ENCODE measurements around the gene BFSP1.

The BFSP1 gene

DNA sequence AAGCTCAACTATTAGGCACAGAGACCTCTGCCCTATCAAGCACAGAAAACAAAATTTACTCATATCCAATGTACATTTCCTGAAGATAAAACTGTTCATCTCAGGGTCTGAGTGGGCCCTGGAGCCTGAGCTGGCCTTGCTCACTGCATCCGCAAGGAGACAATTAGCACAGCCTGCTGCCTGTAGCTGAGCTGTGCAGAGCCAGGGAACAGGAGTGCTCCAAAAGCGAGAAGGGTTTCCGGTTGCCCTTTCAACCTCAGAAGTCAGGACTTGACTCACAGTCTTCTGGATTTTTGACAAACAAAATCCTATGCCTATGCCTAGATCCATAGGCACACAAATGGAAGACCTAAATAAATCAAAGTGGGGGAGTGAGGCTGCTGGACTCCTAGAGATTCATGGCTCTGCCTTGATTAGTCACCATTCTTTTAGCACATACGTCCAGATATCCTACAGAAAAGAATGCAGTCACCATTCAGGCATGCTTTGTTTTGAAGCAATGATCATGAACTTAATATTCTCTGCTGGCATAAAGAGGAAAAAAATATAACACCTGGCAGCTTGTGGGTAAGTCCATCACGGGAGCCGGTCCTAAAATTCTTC is 73.5 kb downstream of the BFSP1 start:
- no peak for DNase-seq

DNA sequence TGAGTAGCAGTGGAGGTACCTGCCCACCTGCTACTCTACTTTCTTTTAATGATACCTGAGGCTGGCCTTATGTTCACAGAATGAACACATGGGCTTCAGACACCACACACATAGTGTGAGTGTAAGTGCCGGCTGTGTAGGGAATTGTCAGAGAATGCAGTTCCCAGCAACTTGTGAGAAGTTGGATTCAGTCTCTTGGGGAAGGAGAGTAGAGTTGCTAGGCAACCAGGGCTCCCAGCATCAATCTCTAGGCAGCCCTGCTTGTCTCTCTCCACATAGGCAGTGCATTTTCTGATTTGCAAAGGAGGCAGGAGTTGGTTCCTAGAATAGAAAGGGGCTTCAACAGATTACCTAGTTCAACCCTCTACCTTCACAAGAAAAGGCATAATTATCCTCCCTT is 74.1 kb downstream of the BFSP1 start:
- no peak for DNase-seq

DNA sequence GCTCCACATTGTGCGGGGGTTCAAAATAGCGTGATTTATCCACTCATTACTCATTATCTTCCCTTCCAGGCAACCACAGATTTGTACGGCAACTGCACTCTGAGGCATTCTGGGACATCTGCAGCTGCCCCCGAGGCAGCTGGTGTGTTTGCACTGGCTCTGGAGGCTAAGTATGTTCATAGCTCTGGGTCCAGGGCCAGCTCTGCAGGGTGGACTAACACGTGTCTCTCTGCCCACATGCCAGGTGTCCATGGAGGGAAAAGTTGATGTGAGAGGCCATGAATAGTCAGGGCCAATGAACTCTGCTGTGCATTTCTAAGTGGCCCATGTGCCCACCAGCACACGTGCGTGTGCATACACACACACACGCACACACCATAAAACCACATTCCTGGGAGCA is 74.9 kb downstream of the BFSP1 start:
- DNase-seq: no peak

DNA sequence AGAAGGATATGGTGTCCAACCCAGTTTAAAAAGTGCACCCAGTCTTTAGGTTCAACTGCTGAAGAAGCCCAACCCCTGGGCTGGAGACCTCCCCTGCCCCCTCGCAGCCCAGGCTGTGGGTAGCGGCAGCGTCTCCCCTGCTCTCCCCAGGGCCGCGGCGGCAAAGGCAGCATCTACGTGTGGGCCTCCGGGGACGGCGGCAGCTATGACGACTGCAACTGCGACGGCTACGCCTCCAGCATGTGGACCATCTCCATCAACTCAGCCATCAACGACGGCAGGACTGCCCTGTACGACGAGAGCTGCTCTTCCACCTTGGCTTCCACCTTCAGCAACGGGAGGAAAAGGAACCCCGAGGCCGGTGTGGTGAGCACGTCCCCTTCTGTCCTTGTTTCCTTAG is 77.6 kb downstream of the BFSP1 start:
- no peak for DNase-seq

DNA sequence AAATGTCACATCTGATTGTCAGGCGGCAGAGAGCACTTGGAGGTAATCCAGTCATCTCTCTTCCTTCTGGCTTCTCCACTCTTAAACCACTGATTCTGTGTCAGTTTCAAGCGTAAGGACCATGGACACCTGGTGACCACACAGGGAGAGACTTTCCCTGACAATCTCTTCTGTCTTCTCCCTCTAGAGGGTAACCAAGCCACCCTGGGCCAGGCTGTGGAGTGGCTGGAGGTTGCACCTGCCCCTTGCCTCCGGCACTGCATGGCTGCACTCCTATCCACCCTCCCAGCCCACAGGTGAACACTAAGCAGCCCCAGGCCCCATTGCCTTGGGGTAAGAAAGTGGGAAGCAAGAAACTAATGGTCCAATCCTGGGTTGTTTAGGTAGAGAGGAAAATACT is 78.7 kb downstream of the BFSP1 start:
- DNase-seq: no peak

DNA sequence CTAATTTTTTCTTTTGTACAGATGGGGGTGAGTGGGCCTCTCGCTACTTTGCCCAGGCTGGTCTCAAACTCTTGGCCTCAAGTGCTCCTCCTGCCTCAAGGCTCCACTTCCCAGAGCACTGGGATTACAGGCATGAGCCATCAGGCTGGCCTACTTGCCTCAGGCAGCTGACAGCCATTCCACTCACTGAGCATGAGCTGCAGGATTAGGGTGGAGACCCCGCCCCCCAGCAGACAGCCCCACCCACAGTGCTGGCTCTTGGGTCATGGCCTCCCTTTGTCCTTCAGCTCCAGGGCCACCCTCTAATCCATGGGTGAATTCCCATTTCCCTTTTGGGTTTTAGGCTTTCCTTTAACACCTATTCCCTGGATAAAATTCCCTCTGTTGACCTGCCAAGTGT is 82.1 kb downstream of the BFSP1 start:
- no peak for DNase-seq

DNA sequence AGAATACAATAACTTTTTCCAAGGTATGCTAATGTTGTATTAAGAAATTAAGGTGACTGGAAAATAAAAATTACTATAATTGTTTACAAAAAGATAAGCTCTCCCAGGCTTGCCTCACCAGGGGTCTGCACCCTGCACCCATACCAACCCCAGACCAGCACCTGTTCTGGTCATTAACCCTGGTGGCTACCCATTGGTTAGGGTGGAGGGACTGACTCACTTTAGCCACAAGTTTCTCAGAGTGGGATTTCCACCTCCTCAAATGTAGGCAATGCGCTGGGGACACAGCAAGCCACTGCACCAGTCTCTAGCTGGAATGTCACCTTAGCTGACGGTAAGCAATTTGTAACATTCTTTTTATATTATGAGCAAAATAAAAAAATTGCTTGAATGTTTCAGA is 83.1 kb downstream of the BFSP1 start:
- DNase-seq: no peak

DNA sequence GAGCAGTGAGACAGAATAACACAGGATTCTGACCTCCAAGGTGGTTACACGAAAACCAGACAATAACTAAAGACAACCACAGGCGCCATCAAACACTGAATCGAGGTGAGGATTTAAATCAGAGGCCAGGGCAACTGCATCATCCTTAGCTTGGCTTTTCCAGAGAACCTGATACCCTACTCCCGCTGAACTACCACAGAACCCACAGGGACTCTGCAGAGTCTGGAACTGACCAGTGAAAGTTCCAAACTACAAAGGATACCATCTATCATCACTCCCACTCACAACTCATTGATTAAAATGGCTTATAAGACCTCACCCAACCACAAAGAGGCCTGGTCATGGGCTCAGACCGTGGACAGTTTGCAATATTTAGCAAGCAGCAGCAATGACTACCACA is 85.0 kb downstream of the BFSP1 start:
- DNase-seq: no peak

DNA sequence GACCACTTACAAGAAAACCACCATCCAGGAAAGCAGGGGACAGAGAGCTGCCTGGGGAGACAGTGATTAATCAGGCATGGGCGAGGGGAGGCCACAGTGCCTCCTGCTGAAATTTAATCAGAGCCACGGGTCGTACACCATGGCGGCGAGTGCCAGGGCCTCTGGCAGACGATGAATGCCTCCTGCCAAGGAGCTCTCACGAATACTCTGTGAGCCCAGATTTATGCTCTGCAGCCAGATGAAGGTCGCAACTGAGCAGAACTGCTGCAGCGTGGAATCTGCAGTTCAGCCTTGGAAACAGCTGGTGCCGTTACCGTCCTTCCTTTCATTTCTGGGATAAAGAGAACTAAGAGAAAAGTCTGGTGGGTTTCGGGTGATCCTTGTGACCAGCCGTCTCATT is 85.6 kb downstream of the BFSP1 start:
- no peak for DNase-seq

DNA sequence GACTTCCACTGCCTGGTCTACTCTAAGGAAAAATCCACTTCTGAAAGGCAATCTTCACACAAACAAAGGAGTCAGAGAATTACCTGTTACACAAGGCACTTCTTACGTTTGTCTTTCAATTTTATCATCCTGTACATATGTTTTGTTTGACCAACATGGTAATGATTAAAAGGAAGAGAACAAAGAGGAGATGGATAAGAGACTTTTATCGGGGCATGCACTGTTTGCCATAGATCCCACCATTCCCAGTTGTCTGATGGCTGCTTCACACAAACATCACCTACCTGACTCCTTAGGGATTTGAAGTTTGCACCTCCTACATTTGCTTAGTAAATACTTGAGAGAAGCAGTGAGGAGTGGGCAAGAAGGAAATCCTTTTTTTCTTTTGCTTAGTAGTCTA is 87.1 kb downstream of the BFSP1 start:
- DNase-seq: no peak

All from activated CD4-positive, alpha-beta T cell treated with anti-CD3 and anti-CD28 coated beads, Interleukin-2, Interleukin-6, amounts not matched to agents 100 ng/mL and 50 ng/mL, durations not matched to agents 16 hours and 8 hours (primary cell).